HG02678 (cell line): ENCODE measurements around the gene ZNF217.
"Not testable (repeated sequence)": the region's sequence is repeated elsewhere in the genome, so short reads cannot be mapped to it uniquely, and the experiment has no call there.

ENCODE experiments used
- ATAC-seq: cut with Tn5 transposase; IDR thresholded peaks from one replicate; pipeline ENCODE4 v1.9.1; 2021; ENCODE audit warnings: mild to moderate bottlenecking, moderate library complexity; ENCODE audit not compliant: unreplicated experiment

Gene ZNF217

DNA sequence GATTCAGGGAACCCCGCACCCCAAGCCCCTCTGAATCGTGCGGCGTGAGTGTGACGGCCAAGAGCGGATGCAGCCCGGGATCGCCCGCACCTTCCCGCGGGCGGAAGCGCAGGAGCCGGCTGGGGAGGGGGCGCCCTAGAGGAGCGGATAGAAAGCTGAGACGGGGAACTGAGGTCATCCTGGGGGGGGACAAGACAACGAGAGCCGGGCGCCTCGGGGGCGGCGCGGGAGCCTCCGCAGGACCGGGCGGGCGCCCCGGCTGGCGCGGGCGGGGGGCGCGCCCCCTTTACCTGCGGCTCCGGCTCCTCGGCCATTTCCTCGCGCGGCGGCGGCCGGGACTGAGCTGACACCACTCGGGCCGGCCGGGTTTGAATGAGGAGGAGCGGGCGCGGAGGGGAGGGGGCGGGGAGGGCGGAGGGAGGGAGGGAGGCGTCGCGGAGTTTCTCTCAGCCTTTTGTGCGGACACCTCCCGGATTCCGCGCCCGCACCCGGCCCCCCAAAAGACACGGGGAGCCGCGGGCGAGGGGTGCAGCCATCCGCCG, at the start of gene ZNF217:
Gene ZNF217 (minus strand): TSS at position 374 of the 542 bp plus-strand sequence. CDS start 11,013 bp downstream, outside the sequence.
- peak; percentile 17 for ATAC-seq

DNA sequence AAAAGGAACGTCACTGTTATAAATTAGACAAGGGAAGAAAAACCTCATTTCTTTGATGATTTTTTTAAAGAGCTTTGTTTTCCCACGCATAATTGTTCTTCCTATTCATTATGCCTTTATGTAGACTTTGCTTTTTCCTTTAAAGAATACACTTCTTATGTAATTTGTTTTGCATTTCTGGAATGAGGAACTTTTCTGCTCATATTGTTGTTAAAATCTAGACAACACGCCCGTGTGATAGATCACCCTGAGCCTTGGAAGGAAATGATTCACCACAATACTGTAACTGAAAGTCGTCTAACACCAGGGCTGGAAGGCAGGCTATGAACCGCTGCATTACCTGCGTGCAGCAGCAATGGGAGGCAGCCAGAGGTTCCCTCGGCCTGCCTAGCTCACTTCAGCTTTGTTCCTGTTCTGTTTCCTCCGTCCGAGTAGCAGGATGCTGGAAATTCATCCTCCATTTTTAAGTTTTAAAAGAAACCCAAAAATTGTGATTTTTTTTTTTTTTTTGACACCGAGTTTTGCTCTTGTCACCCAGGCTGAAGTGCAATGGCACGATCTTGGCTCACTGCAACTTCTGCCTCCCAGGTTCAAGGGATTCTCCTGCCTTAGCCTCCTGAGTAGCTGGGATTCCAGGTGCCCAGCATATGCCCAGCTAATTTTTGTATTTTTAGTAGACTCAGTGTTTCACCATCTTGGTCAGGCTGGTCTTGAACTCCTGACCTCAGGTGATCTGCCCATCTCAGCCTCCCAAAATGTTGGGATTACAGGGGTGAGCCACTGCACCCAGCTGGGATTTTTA, 49.6 kb upstream of the ZNF217 start:
- ATAC-seq = peak; percentile 99

DNA sequence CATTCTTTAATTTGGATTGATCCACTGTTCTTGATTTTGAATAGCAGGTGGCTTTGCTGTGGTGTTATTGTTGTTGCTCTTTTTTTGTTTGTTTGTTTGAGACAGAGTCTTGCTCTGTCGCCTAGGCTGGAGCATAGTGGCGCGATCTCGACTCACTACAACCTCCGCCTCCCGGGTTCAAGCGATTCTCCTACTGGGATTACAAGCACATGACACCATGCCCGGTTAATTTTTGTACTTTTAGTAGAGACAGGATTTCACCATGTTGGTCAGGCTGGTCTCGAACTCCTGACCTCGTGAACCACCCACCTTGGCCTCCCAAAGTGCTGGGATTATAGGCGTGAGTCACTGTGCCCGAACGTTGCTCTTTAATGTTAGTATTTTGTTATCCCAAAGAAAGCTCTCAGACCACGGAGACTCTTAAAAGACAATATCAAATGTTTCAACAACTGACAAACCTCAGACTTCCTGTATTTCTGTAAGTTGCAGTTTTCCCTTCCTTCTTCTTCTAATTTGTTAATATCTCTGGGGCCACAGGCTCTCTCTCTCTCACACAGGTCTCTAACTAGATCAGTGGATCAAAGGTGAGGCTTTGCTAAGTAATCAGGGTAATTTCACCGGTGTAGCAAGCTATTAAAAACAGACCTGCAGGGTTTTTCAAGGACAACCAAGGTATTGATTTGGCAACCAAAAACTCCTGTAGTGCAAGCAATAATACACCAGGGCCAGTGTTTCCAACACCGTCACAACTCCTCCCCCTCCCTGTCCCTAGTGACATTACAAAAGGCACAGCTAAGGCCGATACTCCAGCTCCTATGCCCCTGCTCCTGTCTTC, 48.8 kb upstream of the ZNF217 start:
- ATAC-seq = peak; percentile 43

DNA sequence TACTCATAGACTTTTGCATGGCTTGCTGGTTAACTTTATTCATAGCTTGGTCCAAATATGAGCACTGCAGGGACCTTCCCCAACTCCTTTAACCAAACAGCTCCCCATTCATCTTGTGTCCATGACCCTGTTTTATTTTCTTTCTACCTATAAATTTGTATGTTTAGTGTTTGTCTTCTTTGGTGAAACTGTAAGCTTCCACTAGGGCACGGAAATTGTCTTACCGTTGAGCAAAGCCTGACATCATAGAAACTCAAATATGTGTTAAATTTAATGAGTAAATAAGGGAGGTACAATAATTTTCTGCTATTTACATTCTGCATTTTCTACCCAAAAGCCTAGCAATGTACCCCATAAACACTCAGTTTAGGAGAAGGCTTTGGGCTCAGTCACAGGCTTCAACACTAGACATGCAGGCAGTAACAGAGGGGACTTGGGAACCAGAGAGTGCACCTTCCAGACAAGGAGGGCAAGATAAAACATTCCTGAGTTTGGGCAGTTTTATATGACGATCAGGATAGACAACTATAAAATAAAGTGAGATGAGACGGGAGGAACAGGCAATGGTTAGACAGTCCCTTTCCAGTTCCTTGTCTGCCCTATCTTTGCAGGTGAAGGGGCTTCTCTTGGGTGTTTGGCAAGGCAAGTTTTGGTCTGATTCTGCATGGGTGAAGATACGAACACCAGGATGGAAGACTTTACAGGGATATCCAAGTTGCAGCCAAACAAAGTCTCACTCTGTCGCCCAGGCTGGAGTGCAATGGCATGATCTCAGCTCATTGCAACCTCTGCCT, 46.2 kb upstream of the ZNF217 start:
- no peak for ATAC-seq

DNA sequence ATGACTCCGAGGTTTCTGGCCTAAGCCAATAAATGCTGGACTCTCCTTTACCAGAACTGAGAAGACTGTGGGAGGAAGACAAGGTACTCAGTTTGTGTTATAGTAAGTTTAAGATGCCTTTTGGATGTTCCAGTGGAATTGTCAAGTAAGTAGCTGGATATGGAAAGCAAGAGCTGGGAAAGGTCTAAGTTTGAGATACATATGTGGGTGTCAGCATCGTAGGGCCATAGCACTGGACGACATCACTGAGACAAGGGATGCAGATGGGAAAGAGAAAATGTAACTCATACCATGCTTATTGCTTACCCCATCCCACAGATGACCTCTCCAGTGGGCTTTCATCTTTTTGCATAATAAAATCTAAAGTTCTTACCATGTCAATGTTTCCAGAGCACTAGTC, 45.5 kb upstream of the ZNF217 start:
- no peak for ATAC-seq

DNA sequence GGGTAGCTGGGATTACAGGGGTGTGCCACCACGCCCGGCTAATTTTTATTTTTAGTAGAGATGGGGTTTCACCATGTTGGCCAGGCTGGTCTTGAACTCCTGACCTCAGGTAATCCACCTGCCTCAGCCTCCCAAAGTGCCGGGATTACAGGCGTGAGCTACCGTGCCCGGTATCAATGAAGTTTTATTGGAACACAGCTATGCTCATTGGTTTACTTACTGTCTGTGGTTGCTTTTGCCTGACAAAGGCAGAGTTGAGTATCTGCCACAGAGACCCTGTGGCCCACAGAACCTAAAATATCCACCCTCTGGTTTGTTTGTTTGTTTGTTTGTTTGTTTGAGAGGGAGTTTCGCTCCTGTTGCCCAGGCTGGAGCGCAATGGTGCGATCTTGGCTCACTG, 43.7 kb upstream of the ZNF217 start:
- ATAC-seq = not testable (repeated sequence)

DNA sequence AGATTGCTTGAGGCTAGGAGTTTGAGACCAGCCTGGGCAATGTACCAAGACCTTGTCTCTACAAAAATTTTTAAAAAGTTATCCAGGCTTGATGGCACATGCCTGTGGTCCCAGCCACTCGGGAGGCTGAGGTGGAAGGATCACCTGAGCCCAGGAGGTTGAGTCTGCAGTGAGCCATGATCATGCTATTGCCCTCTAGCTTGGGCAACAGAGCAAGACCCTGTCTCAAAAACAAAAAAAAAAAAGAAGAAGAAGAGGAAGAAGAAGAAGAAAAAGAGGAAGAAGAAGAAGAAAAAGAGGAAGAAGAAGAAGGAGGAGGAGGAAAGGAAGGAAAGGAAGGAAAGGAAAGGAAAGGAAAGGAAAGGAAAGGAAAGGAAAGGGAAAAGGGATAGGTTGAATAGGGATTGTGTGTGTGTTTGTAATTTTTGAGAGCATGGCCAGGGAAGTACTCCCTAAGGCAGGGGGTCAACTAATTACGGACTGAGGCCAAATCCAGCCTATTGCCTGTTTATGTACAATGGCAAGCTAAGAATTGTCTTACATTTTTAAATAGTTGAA, 43.0 kb upstream of the ZNF217 start:
- ATAC-seq = no peak

DNA sequence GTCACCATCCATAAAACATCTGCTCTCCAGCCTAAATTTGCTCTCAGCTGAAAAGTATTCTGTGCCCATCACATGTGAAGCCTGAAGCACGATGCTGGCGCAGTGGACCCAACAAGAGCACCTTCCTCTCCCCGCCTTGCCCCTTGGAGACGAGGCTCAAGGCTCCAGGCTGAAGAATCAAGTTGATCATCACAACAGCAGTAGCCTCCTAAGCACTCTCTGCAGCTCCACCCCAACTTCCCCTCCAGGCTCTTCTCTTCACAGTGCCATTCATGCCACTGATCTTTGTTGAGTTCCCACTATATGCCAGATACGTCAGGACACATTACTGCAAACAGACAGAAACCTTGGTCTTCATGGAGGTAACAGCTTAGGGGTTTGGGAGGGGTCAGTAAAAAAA, 41.6 kb upstream of the ZNF217 start:
- no peak for ATAC-seq

DNA sequence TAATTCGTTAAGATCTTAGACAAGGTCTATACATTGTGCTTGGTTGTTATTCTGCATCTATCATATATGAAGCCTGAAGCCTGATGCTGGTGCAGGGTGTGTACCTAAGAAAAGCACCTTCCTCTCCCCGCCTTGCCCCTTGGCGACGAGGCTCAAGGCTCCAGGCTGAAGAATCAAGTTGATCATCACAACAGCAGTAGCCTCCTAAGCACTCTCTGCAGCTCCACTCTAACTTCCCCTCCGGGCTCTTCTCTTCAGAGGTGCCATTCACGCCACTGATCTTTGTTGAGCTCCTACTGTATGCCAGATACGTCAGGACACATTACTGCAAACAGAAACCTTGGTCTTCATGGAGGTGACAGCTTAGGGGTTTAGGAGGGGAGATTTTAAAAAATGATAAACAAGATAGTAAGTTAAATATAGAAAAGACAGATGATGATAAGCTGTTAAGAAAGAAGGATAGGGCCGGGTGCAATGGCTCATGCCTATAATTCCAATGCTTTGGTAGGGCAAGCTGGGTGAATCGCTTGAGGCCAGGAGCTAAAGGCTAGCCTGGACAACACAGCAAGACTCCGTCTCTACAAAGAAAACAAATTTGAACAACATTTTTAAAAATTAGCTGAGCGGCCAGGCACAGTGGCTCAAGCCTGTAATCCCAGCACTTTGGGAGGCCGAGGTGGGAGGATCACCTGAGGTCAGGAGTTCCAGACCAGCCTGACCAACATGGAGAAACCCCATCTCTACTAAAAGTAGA, 38.4 kb upstream of the ZNF217 start:
- no peak for ATAC-seq

DNA sequence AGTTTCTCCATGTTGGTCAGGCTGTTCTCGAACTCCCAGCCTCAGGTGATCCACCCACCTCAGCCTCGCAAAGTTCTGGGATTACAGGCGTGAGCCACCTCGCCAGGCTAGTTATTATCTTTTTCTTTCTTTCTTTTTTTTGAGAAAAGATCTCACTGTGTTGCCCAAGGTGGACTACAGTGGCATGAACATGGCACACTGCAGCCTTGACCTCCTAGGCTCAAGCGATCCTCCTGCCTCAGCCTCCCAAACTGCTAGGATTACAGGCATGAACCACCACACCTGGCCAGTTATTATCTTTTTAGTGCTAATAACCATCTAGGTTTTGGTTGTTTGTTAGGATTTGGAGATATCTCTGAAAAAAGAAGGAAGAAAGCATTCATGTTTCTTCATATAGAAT, 35.8 kb upstream of the ZNF217 start:
- ATAC-seq = no peak

DNA sequence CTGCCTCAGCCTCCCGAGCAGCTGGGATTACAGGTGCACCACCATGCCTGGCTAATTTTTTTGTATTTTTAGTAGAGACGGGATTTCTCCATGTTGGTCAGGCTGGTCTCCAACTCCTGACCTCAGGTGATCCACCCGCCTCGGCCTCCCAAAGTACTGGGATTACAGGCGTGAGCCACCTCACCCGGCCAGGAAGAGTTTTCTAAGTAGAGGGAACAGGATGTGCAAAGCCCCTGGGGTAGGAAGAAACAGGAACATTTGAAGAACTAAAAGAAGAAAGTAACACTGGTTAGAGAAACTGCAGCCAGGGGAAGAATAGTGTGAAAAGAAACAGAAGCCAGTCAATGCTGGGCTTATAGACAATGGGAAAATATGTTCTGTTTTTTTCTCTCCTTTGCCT, 35.1 kb upstream of the ZNF217 start:
- ATAC-seq = not testable (repeated sequence)

DNA sequence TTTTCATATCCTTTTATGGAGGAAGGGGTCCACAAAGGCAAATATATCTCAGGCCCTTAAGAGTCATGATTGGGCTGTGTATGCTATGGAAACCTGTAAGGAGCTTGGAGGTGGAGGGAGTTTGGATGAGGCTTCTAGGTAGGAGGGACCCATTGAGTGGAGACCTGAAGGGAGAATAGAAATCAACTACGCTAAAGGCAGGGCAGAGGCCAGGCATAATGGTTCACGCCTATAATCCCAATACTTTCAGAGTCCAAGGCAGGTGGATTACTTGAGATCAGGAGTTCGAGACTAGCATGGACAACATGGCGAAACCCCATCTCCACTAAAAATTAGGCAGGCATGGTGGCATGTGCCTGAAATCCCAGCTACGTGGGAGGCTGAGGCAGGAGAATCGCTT, 34.4 kb upstream of the ZNF217 start:
- no peak for ATAC-seq

DNA sequence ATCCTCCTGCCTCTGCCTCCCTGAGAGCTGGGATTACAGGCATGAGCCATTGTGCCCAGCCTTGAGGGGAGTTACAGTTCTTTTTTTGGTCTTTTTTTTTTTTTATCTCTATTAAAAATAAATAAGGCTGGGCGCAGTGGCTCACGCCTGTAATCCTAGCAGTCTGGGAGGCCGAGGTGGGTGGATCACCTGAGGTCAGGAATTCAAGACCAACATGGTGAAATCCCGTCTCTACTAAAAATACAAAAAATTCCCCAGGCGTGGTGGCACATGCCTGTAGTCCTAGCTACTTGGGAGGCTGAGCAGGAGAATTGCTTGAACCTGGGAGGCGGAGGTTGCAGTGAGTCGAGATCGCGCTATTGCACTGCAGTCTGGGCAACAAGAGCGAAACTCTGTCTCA, 33.4 kb upstream of the ZNF217 start:
- ATAC-seq = not testable (repeated sequence)

DNA sequence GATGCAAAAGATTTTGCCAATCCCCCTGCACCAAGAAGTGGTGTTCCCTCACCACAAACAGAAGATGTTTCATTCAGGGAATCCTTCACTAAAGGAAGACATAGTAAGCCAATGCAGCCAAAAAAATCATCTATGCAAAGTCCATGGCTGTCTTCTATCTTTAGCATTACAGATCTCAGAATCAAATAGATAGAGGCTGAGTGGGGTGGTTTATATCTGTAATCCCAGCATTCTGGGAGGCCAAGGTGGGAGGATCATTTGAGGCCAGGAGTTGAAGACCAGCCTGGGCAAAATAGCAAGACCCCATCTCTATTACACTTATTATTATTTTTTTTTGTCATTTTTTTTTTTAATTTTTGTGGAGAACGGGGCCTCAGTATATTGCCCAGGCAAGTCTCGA, 32.9 kb upstream of the ZNF217 start:
- ATAC-seq = no peak

DNA sequence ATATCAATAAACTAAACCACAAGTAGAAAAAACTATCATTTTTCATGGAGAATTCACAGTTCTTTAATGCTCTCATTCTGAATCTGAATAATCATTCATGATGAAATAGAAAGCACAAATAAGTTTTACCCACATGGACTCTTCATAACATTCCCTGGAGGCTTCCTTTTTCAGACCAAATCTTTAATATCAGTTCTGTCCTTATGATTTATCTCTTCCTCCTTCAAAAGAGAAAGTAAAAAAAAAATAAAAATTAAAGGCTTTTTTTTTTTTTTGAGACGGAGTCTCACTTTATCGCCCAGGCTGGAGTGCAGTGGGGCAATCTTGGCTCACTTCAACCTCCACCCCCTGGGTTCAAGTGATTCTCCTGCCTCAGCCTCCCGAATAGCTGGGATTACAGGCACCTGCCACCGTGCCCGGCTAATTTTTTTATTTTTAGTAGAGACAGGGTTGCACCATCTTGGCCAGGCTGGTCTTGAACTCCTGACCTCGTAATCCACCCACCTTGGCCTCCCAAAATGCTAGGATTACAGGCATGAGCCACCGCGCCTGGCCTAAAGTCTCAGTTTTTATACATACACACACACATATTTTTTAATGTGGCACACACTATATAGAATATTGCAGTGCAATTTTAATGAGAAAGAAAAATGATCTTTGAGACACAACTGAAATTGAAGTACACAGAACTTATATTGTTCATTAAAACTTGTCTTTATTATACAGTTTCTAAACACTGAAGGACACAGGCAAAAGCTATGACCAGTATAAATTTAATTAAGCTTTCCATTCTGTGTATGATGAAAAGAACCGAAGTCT, 31.9 kb upstream of the ZNF217 start:
- ATAC-seq = no peak

DNA sequence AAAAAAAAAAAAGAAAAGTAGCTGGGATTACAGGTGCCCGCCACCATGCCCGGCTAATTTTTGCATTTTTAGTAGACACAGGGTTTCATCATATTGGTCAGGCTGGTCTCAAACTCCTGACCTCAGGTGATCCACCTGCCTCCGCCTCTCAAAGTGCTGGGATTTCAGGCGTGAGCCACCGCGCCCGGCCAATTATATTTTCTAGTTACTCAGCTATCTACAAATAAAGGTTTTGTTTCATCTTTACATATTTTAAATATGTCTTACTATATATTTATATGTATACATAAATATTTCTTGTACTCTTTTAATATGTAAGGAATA, 31.2 kb upstream of the ZNF217 start:
- not testable (repeated sequence) for ATAC-seq

DNA sequence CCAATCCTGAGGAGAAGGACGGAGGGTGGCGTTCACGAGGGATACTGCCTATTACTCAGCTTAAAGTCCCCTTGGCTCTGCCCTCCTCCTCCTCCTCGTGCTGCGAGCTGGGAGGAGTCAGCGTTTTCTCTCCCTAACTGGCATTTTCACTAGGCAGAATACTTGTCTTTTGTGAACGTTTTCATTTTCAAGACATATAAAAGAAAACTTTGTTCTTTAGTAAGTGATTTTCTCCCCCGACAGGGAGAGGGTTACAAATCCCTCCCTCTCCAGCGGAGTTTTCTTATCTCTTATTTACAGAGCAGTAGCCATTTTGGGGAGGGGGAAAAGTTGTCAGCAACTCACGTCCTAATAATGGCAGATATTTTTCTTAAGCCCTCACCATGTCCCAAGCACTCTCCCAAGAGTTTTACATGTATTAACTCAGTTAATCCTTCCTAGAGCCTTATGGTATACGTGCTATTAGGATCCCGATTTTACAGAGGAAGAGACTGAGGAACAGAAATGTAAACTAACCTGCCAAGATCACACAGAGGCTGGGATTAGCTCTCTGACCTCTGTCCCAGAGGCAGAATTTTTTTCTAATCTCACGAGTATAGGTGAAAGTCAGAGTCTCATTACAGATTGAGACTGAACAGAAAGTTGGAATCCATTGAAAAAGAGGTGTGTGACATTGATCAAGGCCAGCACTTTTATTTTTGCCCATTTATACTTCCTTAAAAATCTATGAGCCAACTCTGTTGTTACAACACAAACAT, 30.0 kb upstream of the ZNF217 start:
- peak; percentile 54 for ATAC-seq

DNA sequence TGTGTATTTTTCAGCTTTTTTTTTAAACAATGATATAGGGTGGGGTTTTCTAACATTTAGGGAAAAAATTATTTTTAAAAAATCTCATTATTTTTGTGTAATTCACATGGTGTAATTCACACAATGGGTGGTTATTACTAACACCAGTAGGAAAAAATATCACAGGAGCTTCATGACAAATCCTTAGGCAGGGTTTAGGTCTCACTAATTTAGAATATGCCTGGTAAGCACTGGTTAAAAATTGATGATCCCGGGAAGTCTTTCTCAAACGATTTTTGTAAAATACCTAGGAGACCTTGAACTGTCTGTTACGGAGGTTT, 29.5 kb upstream of the ZNF217 start:
- ATAC-seq = no peak
